SK-N-SH (cell line): ENCODE results near the gene MCF2L2. TPM values are rescaled to one million over a fixed set of nuclear protein-coding genes. Genes with fewer than 3 reads are reported as not detected.

Source experiments
- CTCF ChIA-PET: fragments of 300-600, 350-600 bp; formaldehyde crosslinking; extraction: SDS; loops from one replicate; lab custom pipeline; 2021; lab: Yijun Ruan, JAX
- POLR2A ChIA-PET: fragments of 350-600 bp; sonication (Branson Sonifier 250); formaldehyde crosslinking; extraction: SDS; loops from one replicate; lab custom pipeline; 2020; ENCODE audit warnings: antibody characterized with exemption, inconsistent platforms; lab: Yijun Ruan, JAX
- DNase-seq: peaks from one replicate; pipeline ENCODE4 v3.0.0; 2012
- H2AFZ ChIP-seq: fragments of 200-600 bp; sonication (generic); 2 replicates; pipeline ENCODE4 v1.8.1; 2016; ENCODE audit warnings: antibody characterized with exemption, mild to moderate bottlenecking, low read depth
- H3F3A ChIP-seq: fragments of 200-600 bp; sonication (generic); replicated peaks from 2 replicates; pipeline ENCODE3; 2016; ENCODE audit warnings: antibody characterized with exemption, mild to moderate bottlenecking; ENCODE audit not compliant: insufficient read depth
- H3K27ac ChIP-seq, 2 experiments: fragments of 200-500 bp in 1 of 2; fragments of 200-600 bp in 1 of 2; sonication (Bioruptor generic) in 1 of 2; sonication (generic), shearing (Covaris generic) in 1 of 2; 2 replicates each; pipeline versions ENCODE4 v1.5.1 to v1.6.1; 2014 to 2016; ENCODE audit warnings: low read depth in 2 of 2, inconsistent platforms in 1 of 2, low read length in 1 of 2, mild to moderate bottlenecking in 1 of 2, mixed read lengths in 1 of 2
- H3K27me3 ChIP-seq: fragments of 200-600 bp; sonication (generic), shearing (Covaris generic); 2 replicates; pipeline ENCODE4 v1.6.1; 2016; ENCODE audit warnings: mixed run types; ENCODE audit not compliant: insufficient read depth
- H3K36me3 ChIP-seq, 2 experiments: fragments of 200-500 bp in 1 of 2; fragments of 200-600 bp in 1 of 2; sonication (Bioruptor generic) in 1 of 2; sonication (generic) in 1 of 2; replicated peaks in 1 of 2; 2 replicates each; pipeline versions ENCODE3 to v1.5.1; 2014 to 2016; ENCODE audit warnings: low read length in 1 of 2, mild to moderate bottlenecking in 1 of 2; ENCODE audit not compliant: insufficient read depth in 2 of 2, control insufficient read depth in 1 of 2
- H3K4me1 ChIP-seq, 2 experiments: fragments of 200-500 bp in 1 of 2; fragments of 200-600 bp in 1 of 2; sonication (Bioruptor generic) in 1 of 2; sonication (generic), shearing (Covaris generic) in 1 of 2; 2 replicates each; pipeline versions ENCODE4 v1.5.1 to v1.6.1; 2014 to 2016; ENCODE audit warnings: low read depth in 1 of 2, low read length in 1 of 2, mixed run types in 1 of 2; ENCODE audit not compliant: insufficient read depth in 2 of 2, control insufficient read depth in 1 of 2
- H3K4me2 ChIP-seq: fragments of 200-600 bp; sonication (generic), shearing (Covaris generic); 2 replicates; pipeline ENCODE4 v1.6.1; 2017; ENCODE audit warnings: mixed run types
- H3K4me3 ChIP-seq, 2 experiments: fragments of 200-500 bp in 1 of 2; fragments of 200-600 bp in 1 of 2; sonication (Bioruptor generic) in 1 of 2; sonication (generic), shearing (Covaris generic) in 1 of 2; 2 replicates each; pipeline versions ENCODE4 v1.5.1 to v1.8.1; 2014 to 2016; ENCODE audit warnings: low read depth in 2 of 2, inconsistent platforms in 1 of 2, low read length in 1 of 2, mild to moderate bottlenecking in 1 of 2, mixed read lengths in 1 of 2, moderate library complexity in 1 of 2
- H3K79me2 ChIP-seq: fragments of 200-600 bp; sonication (generic); 2 replicates; pipeline ENCODE4 v1.8.1; 2017; ENCODE audit warnings: mild to moderate bottlenecking; ENCODE audit not compliant: insufficient read depth
- H3K9ac ChIP-seq: fragments of 200-600 bp; sonication (generic); 2 replicates; pipeline ENCODE4 v1.6.1; 2017; ENCODE audit warnings: mixed run types
- H3K9me2 ChIP-seq: fragments of 200-600 bp; sonication (generic); 2 replicates; pipeline ENCODE4 v1.6.1; 2017; ENCODE audit warnings: mixed run types
- H3K9me3 ChIP-seq: fragments of 200-600 bp; sonication (generic); 2 replicates; pipeline ENCODE4 v1.6.1; 2017; ENCODE audit warnings: mixed run types, mild to moderate bottlenecking, moderate library complexity
- H4K20me1 ChIP-seq: fragments of 200-600 bp; sonication (generic); 2 replicates; pipeline ENCODE4 v1.6.1; 2017; ENCODE audit warnings: mild to moderate bottlenecking, mixed run types; ENCODE audit not compliant: insufficient read depth
- CHD2 ChIP-seq: fragments of 150-350 bp; IDR thresholded peaks from 2 replicates; pipeline ENCODE4 v1.6.1; 2018; ENCODE audit warnings: low read length; ENCODE audit not compliant: partially characterized antibody
- FOSL2 ChIP-seq: IDR thresholded peaks from 2 replicates; pipeline ENCODE4 v1.4.0; 2012; ENCODE audit warnings: low read depth, mild to moderate bottlenecking, moderate library complexity, borderline replicate concordance
- FOXM1 ChIP-seq: IDR thresholded peaks from 2 replicates; pipeline ENCODE4 v1.4.0; 2012; ENCODE audit warnings: low read depth, mild to moderate bottlenecking
- GABPA ChIP-seq: IDR thresholded peaks from 2 replicates; pipeline ENCODE4 v1.4.0; 2012; ENCODE audit warnings: low read depth, mild to moderate bottlenecking
- GATA2 ChIP-seq: sonication (generic); formaldehyde crosslinking; IDR thresholded peaks from 2 replicates; pipeline ENCODE4 v1.5.0; 2020; ENCODE audit warnings: mild to moderate bottlenecking, missing genetic modification reagents
- JUND ChIP-seq: IDR thresholded peaks from 2 replicates; pipeline ENCODE4 v1.4.0; 2012
- MEF2A ChIP-seq: IDR thresholded peaks from 2 replicates; pipeline ENCODE4 v1.4.0; 2012; ENCODE audit warnings: low read depth, borderline replicate concordance
- MXI1 ChIP-seq: IDR thresholded peaks from 2 replicates; pipeline ENCODE4 v1.6.1; 2012; ENCODE audit warnings: mild to moderate bottlenecking, low read depth, low read length, improper control_type of control experiment
- NRF1 ChIP-seq: IDR thresholded peaks from 2 replicates; pipeline ENCODE4 v1.6.1; 2012; ENCODE audit warnings: low read depth, mild to moderate bottlenecking, low read length
- PBX3 ChIP-seq: IDR thresholded peaks from 2 replicates; pipeline ENCODE4; 2012
- POLR2AphosphoS5 ChIP-seq: IDR thresholded peaks from 2 replicates; pipeline ENCODE4 v1.6.1; 2012; ENCODE audit warnings: low read depth, low read length
- RAD21 ChIP-seq: IDR thresholded peaks from 2 replicates; pipeline ENCODE4 v1.6.1; 2012; ENCODE audit warnings: mild to moderate bottlenecking, low read length
- RCOR1 ChIP-seq: fragments of 150-350 bp; IDR thresholded peaks from 2 replicates; pipeline ENCODE4 v1.6.1; 2017; ENCODE audit warnings: antibody characterized with exemption, low read length
- REST ChIP-seq: IDR thresholded peaks from 2 replicates; pipeline ENCODE4 v1.6.1; 2012; ENCODE audit warnings: mild to moderate bottlenecking, low read depth, low read length, moderate library complexity
- RFX5 ChIP-seq: IDR thresholded peaks from 2 replicates; pipeline ENCODE4 v1.6.1; 2012; ENCODE audit warnings: mild to moderate bottlenecking, improper control_type of control experiment, low read length
- SIN3A ChIP-seq: IDR thresholded peaks from 2 replicates; pipeline ENCODE4 v1.6.1; 2012; ENCODE audit warnings: low read depth, mild to moderate bottlenecking, low read length, moderate library complexity, borderline replicate concordance
- SMC3 ChIP-seq: IDR thresholded peaks from 2 replicates; pipeline ENCODE4 v1.6.1; 2012; ENCODE audit warnings: low read depth, low read length, improper control_type of control experiment
- TCF12 ChIP-seq: IDR thresholded peaks from 2 replicates; pipeline ENCODE4 v1.4.0; 2012
- USF1 ChIP-seq: IDR thresholded peaks from 2 replicates; pipeline ENCODE4 v1.4.0; 2012; ENCODE audit warnings: low read depth, borderline replicate concordance
- USF2 ChIP-seq: fragments of 150-350 bp; IDR thresholded peaks from 2 replicates; pipeline ENCODE4 v1.6.1; 2017; ENCODE audit warnings: antibody characterized with exemption, low read length, low read depth, borderline replicate concordance
- YY1 ChIP-seq: IDR thresholded peaks from 2 replicates; pipeline ENCODE4 v1.4.0; 2012; ENCODE audit warnings: low read depth, mild to moderate bottlenecking
- ZBTB33 ChIP-seq: IDR thresholded peaks from 2 replicates; pipeline ENCODE4 v1.4.0; 2012; ENCODE audit warnings: low read depth, borderline replicate concordance
- WGBS: methylation state at CpG from one replicate; pipeline ENCODE4 v1.1.6; 2017; ENCODE audit warnings: low lambda C conversion rate; 5-methylcytosine and 5-hydroxymethylcytosine counted together
- polyA plus RNA-seq, 3 experiments: library from polyadenylated mRNA; depleted of rRNA; stranded (reverse); fragments of >200 nt; gene quantifications; 2 replicates each; pipeline ENCODE4 v1.2.3, GENCODE V29; 2012
- TF ChIP-seq, protein P1 (sequence below): fragments of 150-350 bp; IDR thresholded peaks from 2 replicates; pipeline ENCODE4 v1.6.1; 2016; ENCODE audit warnings: mild to moderate bottlenecking, low read depth, low read length
- TF ChIP-seq, protein P2 (sequence below): IDR thresholded peaks from 2 replicates; pipeline ENCODE4 v1.4.0; 2012; ENCODE audit warnings: low read depth

Gene MCF2L2
- polyA plus RNA-seq, 1 of the 3 experiments (the other 2 are of a cell fraction) = 0.56 TPM

DNA sequence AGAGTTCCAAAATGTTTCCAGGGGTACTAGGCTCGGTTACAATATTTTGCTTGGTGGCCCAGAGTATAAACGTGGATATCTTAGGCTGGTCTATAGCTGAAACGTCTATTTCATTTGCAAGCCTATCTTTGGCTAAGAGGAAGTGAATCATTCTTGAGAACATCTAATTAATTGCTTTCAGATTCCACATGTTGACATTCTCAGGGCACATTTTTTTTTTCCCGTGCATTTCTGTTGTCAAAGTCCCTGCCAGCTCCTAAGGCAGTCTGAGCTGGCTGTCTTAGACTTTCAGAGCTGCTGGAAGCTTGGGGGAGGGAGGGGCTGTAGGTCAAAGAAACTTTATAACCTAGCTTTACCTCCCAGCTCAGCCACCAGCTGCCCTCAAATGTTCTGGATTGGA lies 242.7 kb downstream of the MCF2L2 start:
- no peaks in the 10 kb centered on the region for H3K27me3 ChIP-seq
- H4K20me1 ChIP-seq = no peaks in the 10 kb centered on the region
- H3K4me3 ChIP-seq = no peak overlapping the region; a peak in 1 of 4 replicates
- H3K9ac ChIP-seq = no peak overlapping the region; the same call in 1 of the 2 replicates
- no peak for DNase-seq
- H3F3A ChIP-seq = peaks cover 13% of the 10 kb centered on the region
- peak overlapping the region; percentile 49; the same call in 1 of the 2 replicates for H2AFZ ChIP-seq
- H3K9me2 ChIP-seq = no peaks in the 10 kb centered on the region
- POLR2A ChIA-PET = interaction anchor here (1.0 kb wide), 1 partner anchor 197 kb away, joined by 5 read pairs; no protein-coding TSS in a partner anchor
- H3K79me2 ChIP-seq = no peaks in the 10 kb centered on the region
- CTCF ChIA-PET = interaction anchor here (0.6 to 14.2 kb wide), 13 partner anchors 8 to 279 kb away, joined by 3 to 361 read pairs (median 6); partner anchors contain the start of gene MCCC1
- no peaks in the 10 kb centered on the region for H3K36me3 ChIP-seq
- H3K4me2 ChIP-seq = peak overlapping the region; percentile 59
- H3K4me1 ChIP-seq = peaks cover 3 to 12% of the 10 kb centered on the region in 2 experiments; a peak in 3 of 4 replicates
- WGBS = 12% methylated on average over 4 of the region's 4 CpGs
- no peaks in the 10 kb centered on the region for H3K9me3 ChIP-seq
- peak overlapping the region; percentile 20 to 84; a peak in 2 of 4 replicates for H3K27ac ChIP-seq
- TF ChIP-seq REST (no peak), PBX3 (peak; percentile 84), USF2 (no peak), RCOR1 (no peak), MEF2A (0 out of 2 replicates have a peak, but pooled peaks have one; percentile 49), RAD21 (no peak), GATA2 (CRISPR knock-in tag) (no peak), POLR2AphosphoS5 (peak; percentile 53; the same call in 1 of the 2 replicates), TCF12 (peak; percentile 94), NRF1 (no peak), MXI1 (no peak), SIN3A (0 out of 2 replicates have a peak, but pooled peaks have one; percentile 20), FOXM1 (no peak), RFX5 (no peak), SMC3 (0 out of 2 replicates have a peak, but pooled peaks have one; percentile 13), JUND (peak; percentile 77), CHD2 (no peak), GABPA (no peak), ZBTB33 (no peak), USF1 (no peak), FOSL2 (peak; percentile 82), YY1 (no peak)
- TF ChIP-seq, protein P1, sequence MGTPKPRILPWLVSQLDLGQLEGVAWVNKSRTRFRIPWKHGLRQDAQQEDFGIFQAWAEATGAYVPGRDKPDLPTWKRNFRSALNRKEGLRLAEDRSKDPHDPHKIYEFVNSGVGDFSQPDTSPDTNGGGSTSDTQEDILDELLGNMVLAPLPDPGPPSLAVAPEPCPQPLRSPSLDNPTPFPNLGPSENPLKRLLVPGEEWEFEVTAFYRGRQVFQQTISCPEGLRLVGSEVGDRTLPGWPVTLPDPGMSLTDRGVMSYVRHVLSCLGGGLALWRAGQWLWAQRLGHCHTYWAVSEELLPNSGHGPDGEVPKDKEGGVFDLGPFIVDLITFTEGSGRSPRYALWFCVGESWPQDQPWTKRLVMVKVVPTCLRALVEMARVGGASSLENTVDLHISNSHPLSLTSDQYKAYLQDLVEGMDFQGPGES = no peak
- TF ChIP-seq, protein P2, sequence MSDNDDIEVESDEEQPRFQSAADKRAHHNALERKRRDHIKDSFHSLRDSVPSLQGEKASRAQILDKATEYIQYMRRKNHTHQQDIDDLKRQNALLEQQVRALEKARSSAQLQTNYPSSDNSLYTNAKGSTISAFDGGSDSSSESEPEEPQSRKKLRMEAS = peak; percentile 65; the same call in 1 of the 2 replicates
